Measurements from ENCODE around the gene SORCS3.

The SORCS3 gene

GRCh38 chr10:104922810-104923209 lies 281.7 kb downstream of the SORCS3 start:
- no peaks in the 10 kb centered on the region for H3K9me3 ChIP-seq (ENCODE audit: insufficient read depth, low read length)
- no peaks in the 10 kb centered on the region for H3K79me2 ChIP-seq (ENCODE audit: insufficient read depth, low read length)
- no peaks in the 10 kb centered on the region for H3F3A ChIP-seq (ENCODE audit: insufficient read depth)
- H3K4me2 ChIP-seq (ENCODE audit: low read depth, low read length, poor library complexity, severe bottlenecking) = no peak overlapping the region
- no peak overlapping the region for H3K9ac ChIP-seq (ENCODE audit: low read length)
- no peak for TF ChIP-seq EZH2phosphoT487 (conservative IDR thresholded peaks at IDR 0.05; ENCODE audit: low read length)
- TF ChIP-seq, protein P1, sequence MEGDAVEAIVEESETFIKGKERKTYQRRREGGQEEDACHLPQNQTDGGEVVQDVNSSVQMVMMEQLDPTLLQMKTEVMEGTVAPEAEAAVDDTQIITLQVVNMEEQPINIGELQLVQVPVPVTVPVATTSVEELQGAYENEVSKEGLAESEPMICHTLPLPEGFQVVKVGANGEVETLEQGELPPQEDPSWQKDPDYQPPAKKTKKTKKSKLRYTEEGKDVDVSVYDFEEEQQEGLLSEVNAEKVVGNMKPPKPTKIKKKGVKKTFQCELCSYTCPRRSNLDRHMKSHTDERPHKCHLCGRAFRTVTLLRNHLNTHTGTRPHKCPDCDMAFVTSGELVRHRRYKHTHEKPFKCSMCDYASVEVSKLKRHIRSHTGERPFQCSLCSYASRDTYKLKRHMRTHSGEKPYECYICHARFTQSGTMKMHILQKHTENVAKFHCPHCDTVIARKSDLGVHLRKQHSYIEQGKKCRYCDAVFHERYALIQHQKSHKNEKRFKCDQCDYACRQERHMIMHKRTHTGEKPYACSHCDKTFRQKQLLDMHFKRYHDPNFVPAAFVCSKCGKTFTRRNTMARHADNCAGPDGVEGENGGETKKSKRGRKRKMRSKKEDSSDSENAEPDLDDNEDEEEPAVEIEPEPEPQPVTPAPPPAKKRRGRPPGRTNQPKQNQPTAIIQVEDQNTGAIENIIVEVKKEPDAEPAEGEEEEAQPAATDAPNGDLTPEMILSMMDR (IDR thresholded peaks at IDR 0.05; ENCODE audit: insufficient read depth, low read length, poor library complexity, severe bottlenecking) = no peak
- no peaks in the 10 kb centered on the region for H3K36me3 ChIP-seq (ENCODE audit: low read length)
- no peaks in the 10 kb centered on the region for H3K27me3 ChIP-seq (ENCODE audit: low read length)
- H2AFZ ChIP-seq (ENCODE audit: low read depth, low read length, severe bottlenecking) = no peak overlapping the region
- H3K4me3 ChIP-seq (ENCODE audit: insufficient read depth, low read length, poor library complexity, severe bottlenecking) = no peak overlapping the region
- H4K20me1 ChIP-seq (ENCODE audit: low read depth, low read length) = no peaks in the 10 kb centered on the region
- H3K9me2 ChIP-seq (replicated peaks; ENCODE audit: insufficient read depth, low read length) = no peaks in the 10 kb centered on the region; the same call in 1 of the 2 replicates
- no peak overlapping the region for H3K27ac ChIP-seq (ENCODE audit: low read depth, low read length)

GRCh38 chr10:104923501-104923900 lies 282.4 kb downstream of the SORCS3 start:
- Histone ChIP-seq H3K79me2 (ENCODE audit: insufficient read depth, low read length) (no peaks in the 10 kb centered on the region), H3K4me3 (ENCODE audit: insufficient read depth, low read length, poor library complexity, severe bottlenecking) (no peak overlapping the region), H3K9me2 (replicated peaks; ENCODE audit: insufficient read depth, low read length) (no peaks in the 10 kb centered on the region; the same call in 1 of the 2 replicates), H3K9me3 (ENCODE audit: insufficient read depth, low read length) (no peaks in the 10 kb centered on the region), H3F3A (ENCODE audit: insufficient read depth) (no peaks in the 10 kb centered on the region), H2AFZ (ENCODE audit: low read depth, low read length, severe bottlenecking) (no peak overlapping the region), H3K9ac (ENCODE audit: low read length) (no peak overlapping the region), H3K4me2 (ENCODE audit: low read depth, low read length, poor library complexity, severe bottlenecking) (no peak overlapping the region), H3K36me3 (ENCODE audit: low read length) (no peaks in the 10 kb centered on the region), H4K20me1 (ENCODE audit: low read depth, low read length) (no peaks in the 10 kb centered on the region), H3K27me3 (ENCODE audit: low read length) (no peaks in the 10 kb centered on the region), H3K27ac (ENCODE audit: low read depth, low read length) (no peak overlapping the region)
- TF ChIP-seq, protein P1 (IDR thresholded peaks at IDR 0.05; ENCODE audit: insufficient read depth, low read length, poor library complexity, severe bottlenecking) = no peak
- TF ChIP-seq EZH2phosphoT487 (conservative IDR thresholded peaks at IDR 0.05; ENCODE audit: low read length) = no peak

- no peak overlapping the region for H3K27ac ChIP-seq (ENCODE audit: low read depth, low read length)
- no peak overlapping the region for H2AFZ ChIP-seq (ENCODE audit: low read depth, low read length, severe bottlenecking)
- H3K9ac ChIP-seq (ENCODE audit: low read length) = no peak overlapping the region
- no peaks in the 10 kb centered on the region for H3F3A ChIP-seq (ENCODE audit: insufficient read depth)
- no peaks in the 10 kb centered on the region for H3K9me3 ChIP-seq (ENCODE audit: insufficient read depth, low read length)
- H3K9me2 ChIP-seq (replicated peaks; ENCODE audit: insufficient read depth, low read length) = no peaks in the 10 kb centered on the region
- H3K27me3 ChIP-seq (ENCODE audit: low read length) = no peaks in the 10 kb centered on the region
- no peaks in the 10 kb centered on the region for H3K79me2 ChIP-seq (ENCODE audit: insufficient read depth, low read length)
- TF ChIP-seq EZH2phosphoT487 (conservative IDR thresholded peaks at IDR 0.05; ENCODE audit: low read length) = no peak
- TF ChIP-seq, protein P1 (IDR thresholded peaks at IDR 0.05; ENCODE audit: insufficient read depth, low read length, poor library complexity, severe bottlenecking) = no peak
- no peaks in the 10 kb centered on the region for H4K20me1 ChIP-seq (ENCODE audit: low read depth, low read length)
- H3K4me3 ChIP-seq (ENCODE audit: insufficient read depth, low read length, poor library complexity, severe bottlenecking) = no peak overlapping the region
- no peaks in the 10 kb centered on the region for H3K36me3 ChIP-seq (ENCODE audit: low read length)
- H3K4me2 ChIP-seq (ENCODE audit: low read depth, low read length, poor library complexity, severe bottlenecking) = no peak overlapping the region
Measured at GRCh38 chr10:104924101-104924795, 283.2 kb downstream of the SORCS3 start.
